ENCODE measurements around the gene SMARCA2.

SMARCA2 gene

DNA sequence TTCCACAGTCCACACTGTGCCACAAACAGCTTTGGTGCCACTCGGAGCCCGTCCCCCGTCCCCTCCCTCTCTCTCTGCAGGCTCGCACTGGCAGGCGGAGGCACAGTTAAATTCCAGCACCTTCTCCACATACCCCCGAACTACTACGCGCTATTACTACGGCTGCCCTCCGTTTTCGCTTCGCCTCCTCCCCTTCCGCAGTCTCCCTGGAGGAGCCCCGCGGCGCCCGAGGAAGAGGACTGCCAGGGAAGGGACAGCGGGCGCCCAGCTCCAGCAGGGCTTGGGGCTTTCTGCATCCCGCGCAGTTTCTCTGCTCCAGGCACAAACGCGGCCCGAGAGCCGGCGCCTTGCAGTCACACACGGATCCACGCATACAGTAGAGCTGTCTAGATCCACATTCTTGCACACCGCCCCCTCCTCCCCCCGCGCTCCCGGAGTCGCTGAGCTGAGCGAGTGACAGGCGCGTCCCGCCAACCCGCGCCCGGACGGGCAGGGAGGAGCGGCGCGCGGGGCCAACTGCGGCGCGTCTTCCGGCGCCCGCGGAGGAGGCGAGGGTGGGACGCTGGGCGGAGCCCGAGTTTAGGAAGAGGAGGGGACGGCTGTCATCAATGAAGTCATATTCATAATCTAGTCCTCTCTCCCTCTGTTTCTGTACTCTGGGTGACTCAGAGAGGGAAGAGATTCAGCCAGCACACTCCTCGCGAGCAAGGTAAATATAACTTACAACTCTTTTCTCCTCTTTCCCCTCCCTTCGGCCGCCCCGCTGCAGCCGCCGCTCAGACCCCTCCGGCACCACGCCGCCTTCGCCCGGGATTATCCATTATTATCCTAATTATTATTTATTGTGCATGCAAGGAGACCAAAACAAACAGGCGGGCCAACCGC lies at the start of gene SMARCA2:
TSS of gene SMARCA2 (plus strand) at position 652 of the 885 bp plus-strand sequence. CDS start 13,676 bp downstream, outside the sequence.
- peak; percentile 93 for DNase-seq

DNA sequence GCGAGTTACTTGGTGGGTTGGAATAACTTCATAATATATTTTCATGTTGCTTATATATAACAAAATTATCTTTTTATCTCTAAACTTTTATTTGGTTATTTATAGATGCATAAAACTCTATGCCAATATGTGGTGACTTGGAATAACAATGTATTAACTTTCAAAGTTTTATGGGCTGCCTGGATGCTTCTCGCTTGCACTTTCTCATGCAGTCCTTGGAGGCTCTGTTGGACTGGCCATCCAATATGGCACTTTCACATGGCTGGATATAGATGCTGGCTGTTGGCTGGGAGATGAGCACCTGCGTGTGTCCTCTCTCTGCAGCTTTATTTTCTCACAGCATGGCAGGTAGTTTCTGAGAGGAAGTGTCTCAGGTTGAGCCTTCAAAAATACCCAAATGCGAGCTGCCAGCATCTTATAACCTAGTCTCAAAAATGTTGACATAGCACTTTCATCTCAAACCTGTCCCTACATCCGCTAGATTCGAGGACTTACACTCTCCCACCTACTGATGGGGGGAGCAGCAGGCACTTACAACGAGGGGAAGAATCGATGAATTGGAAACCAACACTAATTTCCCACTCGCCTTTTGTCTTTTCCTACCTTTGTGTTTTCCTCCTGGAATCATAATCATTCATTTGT lies 48.3 kb upstream of the SMARCA2 start:
- no peak for DNase-seq

DNA sequence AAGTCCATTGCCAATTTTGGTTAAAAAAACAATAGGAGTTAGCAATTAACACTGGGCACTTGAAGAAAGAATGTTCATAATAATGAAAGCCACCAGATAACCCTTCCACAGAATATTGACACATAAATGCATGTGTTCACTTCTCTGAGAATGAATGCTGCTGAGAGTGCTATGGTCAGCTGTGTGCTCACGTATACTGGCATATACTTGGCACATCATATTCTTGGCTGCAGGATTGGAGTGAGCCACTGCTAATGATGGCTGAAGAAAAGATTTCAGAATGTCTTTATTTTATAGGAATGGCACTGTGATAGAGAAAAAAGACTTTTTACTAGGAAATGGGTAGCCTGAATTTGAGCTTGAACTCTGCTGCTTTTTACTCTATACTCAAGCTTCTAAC lies 46.0 kb upstream of the SMARCA2 start:
- DNase-seq: no peak

DNA sequence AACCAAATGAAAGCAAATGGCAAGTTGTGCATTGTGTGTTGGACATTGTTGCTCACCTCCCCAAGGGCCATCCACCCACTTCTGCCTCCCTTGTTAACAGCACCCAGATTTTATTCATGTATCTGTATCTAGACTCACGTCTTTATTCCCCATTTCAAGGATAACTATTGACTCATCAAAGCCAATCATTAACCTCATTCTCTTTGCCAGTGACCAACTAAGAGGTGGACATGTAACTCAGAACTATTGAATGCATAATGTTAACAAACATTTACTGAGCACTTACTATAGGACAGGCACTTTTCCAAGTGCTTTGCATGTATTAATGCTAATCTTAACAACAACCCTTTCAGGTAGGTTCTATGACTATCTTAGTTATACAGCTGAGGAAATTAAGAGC lies 45.2 kb upstream of the SMARCA2 start:
- DNase-seq: no peak

DNA sequence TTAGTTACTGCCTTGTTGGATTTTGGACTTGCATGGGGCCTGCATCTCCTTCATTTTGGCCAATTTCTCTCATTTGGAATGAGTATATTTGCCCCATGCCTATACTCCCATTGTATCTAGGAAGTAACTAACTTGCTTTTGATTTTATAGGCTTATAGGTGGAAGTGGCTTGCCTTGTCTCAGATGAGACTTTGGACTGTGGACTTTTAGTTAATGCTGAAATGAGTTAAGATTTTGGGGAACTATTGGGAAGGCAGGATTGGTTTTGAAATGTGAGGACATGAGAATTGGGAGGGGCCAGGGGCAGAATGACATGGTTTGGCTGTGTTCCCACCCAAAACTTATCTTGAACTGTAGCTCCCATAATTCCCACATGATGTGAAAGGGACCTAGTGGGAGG lies 42.5 kb upstream of the SMARCA2 start:
- DNase-seq: no peak

DNA sequence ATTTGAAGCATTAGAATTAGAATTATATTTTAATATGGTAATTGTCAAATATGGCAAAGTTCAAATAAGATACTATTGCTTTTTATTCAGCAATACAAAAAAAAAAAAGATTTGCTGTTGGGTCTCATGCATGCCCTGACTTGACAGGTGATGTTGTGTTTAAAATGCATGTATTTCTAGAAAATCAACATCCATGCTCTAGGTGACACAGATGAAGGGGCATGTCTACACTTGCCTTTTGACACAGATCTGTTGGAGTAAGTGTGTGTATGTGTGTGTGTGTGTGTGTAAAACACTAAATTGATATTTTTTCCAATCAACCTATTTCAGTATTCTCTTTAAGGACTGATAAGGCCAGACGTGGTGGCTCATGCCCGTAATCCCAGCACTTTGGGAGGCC lies 38.1 kb upstream of the SMARCA2 start:
- no peak for DNase-seq

DNA sequence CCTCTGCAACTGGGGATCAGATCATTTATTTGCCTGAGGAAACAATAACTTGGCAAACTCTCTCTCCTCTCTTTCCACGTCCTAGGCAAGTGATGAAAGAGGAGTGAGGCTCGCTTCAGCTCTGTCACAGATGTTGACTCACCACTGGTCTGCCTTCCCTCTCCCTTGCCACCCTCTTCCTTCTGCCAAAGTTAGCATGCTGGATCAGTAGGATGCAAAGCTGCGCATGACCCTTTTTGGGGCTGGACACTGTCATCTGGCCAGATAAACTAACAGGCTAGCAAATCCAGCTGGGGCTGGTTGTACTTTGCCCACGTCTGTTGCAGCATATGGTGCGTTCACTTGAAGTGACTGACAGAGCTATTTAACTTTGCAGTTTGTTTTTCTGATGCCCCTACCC lies 36.2 kb upstream of the SMARCA2 start:
- DNase-seq: peak; percentile 52

DNA sequence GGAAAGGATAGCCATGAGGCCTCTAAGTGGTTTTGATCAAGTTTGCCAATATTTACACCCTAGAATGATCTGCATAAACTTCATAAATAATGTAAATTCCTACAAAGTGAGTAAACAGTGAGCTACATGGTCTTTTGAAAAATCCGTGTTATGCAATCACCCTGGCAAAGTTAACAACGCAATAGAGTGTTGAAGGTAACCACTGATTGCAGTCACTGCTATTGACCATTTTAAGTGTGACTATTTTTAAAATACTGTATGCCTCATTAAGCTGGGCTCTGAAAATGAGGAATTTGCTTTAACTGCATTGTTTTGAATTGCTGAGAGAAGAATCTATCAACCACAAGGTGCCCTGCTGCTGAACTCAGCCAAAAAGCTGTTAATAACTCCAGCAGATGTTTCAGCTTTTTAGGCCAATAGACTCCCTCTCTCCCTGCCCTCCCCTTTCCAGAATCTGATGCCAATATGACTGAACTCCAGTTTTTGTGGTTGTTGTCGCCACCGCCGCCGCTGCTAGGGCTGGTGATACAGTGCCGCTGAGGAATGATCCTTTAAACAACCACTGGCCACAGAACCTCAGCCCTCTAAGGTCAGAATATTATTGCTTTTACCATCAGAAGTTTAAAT lies 35.3 kb upstream of the SMARCA2 start:
- peak; percentile 39 for DNase-seq

DNA sequence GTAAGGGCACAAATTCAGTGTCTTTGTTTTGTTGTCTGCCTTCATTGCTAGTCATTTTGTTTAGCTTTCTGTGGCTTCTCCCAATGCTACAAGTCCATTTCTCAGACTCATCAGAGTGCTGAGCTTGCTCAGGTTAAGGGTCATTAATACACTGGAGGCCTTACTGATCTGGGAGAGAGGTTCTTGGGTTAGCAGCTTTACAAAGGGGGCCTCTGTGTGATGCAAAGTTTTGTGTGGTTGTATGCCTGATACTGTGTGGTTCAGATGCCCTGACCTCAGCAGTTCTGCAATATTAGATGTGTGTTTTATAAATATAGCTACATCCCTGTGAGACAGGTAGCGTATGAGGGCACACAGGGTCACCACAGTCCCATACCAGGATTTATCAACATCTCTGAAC lies 34.8 kb upstream of the SMARCA2 start:
- DNase-seq: no peak

DNA sequence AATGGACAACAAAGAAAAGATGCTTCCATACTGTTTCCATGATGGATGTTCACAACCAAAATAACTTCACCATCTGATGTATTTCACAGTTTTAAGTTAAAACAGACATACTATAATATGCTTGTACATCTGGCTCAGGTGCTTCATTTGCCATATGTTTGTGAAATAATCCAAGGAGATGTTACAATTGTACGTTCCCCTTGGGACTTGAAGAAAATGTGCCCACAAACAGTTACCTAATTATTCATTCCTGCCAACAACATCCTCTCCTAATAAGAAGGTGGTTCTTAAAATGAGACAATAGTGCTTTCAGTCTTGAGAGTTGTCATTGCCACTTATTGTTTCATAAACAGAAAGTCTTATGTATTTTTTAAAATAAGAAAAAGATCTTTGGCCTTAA lies 33.1 kb upstream of the SMARCA2 start:
- no peak for DNase-seq

DNA sequence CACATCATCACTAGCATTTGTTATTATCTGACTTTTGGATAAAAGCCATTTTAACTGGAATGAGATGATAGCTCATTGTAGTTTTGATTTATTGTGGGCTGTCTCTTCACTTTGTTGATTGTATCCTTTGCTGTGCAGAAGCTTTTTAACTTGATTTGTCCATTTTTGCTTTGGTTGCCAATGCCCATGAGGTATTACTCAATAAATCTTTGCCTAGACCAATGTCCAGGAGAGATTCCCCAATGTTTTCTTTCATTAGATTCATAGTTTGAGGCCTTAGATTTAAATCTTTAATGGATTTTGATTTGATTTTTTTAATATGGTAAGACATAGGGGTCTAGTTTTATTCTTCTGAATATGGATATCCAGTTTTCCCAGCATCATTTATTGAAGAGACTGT lies 28.8 kb upstream of the SMARCA2 start:
- DNase-seq: no peak

DNA sequence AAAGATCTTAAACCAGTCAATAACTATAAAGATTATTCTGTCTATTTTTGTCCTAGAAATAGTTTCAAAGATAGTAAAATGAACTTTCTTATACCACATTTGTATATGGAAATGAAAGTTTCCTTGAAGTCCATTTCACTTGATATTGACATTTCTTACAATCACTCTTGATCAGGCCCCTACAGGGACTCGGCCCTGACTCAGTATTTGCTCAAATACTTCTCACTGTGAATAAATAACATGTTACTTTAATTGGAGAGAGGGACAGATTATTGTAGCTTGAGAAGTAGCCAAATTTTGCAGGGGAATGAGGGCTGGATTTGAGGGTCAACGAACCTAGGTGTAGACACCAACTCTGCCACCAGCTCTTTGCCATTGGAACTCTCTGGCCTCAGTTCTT lies 25.6 kb upstream of the SMARCA2 start:
- no peak for DNase-seq

DNA sequence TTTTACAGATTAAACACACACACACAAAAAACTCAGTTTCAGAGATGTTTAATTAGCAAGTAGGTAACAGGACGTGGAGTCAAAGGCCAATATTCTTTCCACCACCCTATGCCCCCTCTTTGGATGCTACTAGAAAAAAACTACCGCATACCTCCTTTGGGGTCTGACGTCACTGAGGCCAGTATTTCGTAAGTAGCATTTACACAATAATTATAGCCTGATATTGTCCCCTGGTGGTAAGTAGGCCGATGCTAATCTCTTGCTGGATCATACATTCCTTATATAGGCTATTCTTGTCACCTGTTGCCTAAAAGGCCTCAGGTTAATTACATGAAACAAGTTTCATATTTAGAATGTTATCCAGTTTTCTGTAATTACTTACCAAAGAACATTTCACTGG lies 21.0 kb upstream of the SMARCA2 start:
- DNase-seq: no peak

DNA sequence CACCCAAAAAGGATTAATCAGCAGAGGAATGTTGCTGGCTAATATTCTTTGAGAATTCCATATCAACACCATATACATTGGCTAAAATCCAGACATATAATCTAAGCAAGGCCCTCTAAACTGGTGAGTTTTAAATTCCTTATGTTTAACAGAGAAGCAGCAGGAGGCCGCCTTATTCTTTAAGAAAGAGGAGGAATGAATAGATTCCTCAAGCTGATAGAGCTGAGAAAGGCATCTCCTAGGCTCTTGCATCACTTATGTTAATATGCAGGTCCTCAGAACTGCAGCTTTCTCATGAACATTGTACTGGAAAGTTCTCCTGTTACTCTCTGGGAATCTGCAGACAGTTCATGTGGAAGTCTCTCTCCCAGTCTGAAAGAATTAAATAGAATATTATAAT lies 20.1 kb upstream of the SMARCA2 start:
- DNase-seq: no peak

DNA sequence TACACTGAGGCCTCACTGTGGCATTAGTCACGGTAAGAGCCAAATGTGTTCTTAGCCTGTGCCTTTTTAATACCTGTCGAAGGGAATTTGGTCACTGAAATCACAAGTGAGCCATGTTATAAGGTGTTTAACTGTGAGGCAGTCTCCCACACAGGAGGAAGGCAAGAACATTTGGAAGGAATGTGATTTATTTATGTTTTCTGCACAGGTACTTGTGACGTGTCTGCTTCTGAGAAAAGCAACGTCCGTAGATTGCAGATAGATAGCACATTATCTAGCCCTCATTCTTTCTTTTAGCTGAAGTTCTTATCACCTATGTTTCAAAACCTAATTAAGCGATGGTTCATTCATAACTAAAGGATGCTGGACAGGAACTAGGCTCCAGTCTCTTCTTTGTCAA lies 19.0 kb upstream of the SMARCA2 start:
- DNase-seq: no peak

DNA sequence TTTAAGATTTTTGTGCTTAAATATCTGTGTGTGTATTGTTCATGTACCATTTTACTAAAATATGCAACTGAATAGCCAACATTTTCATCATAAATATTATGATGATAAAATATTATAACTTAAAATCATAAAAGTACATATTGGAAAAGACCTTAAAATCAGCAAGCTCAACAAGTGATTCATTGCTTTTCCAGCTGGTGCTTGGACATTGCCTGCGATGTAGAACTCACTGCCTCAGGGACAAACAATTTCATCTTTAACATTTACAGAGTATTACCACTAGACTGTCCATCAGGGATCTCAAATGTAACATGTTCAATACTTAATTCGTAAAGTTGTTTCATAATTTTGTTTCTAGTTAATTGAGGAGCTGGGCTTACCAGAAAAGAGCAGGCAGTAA lies 17.5 kb upstream of the SMARCA2 start:
- DNase-seq: no peak

DNA sequence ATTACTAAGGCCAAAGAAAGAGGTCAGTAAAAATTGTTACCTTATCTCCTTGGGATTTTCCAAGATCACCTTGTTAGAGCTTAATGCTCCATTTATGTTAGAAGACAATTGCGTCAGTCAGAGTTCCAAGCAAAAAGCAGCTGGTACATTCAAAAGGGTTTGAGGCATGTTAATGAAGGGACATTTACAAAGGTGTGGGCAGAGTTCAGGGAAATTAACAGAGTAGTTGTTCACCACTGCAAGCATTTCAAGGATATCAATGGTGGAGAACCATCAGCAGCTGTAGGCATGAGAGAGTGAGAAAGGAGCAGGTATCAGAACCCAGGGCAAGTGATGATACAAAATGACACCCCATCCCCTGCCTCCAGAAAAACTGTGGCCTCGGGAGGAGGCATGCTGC lies 17.0 kb upstream of the SMARCA2 start:
- DNase-seq: no peak

DNA sequence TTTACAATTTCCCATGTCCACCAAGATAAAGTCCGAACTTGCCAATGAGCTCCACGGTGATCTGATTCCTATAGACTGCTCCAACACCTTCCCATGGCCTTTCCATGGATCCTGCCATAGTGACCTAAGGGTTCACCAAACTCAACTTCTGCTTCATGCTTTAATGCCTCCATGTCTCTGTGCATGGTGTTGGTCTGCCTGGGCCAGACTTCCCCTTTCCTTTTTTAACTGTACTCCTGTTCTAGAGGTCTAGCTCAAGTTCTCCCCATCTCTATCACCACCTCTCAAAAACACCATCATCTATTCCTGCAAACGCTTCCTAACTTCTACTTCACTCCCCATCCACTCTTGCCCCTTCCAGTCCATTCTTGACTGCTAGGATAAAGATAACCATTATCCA lies 14.8 kb upstream of the SMARCA2 start:
- DNase-seq: no peak

DNA sequence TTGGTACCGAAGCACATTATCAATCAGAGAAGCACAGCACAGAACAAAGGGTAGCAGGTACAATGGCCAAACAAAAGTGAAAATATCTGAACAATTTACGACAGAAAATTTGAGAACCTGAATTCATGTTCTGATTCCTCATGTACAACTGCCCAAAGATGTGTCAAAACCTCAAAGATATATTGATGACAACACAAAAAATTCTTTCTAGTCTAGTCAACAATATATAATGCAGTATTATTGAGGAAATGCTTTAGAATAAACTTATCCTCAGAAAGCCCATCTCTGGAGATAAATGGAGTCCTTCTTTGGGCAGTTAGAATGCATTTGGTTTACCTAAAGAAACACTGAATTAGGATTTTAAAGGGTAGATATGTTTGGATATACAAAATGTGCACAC lies 6.8 kb upstream of the SMARCA2 start:
- DNase-seq: no peak

DNA sequence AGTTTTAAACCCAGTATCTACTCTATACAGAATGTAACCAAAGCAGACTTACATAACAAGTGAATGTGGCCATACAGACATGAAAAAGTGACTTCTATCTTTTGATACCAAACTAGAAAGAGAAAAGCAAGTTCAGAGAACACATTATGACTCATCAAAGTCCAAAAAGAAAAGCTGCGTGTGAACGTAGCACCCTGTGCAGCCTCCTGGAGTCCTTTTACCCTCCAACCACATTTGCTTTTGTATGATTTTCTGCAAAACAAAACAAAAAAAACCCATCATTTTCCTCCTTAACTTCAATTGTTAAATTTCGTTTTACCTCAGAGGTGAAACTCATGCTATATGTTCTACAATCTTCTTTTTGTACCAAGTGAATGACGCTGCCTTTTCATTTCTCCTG lies 2.8 kb upstream of the SMARCA2 start:
- DNase-seq: no peak

DNA sequence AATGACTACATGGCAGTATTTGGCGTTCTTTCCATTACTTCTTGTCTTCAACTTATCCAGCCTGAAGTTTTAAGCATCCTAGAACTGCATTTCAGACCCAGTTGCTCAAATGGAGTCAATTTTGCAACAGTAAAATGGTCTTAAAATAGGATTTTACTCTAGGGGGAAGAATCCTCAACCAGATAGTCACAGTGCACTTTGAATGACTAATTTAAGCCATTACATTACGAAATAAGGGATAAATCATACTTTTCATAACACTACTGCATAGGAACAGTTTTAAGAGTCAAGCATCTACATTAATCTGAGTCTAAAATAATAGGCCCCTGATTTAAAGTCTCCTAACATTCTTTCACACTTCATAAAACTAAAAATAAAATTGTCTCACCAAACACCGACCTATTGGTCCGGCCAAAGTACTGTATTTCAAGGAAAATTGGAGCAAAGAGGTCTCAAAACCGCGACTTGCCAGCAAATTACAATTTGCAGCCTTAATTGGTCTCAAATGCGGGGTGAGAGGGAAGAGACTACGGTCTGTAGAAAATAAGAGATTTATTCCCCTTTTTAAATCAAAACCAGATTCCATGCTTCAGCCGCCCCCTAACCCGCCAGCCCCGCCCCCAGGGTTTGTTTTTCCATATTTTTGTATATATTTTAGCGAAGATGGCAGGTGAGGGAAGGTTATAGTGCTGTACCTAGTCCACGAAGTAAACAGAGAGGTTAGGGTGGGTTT lies 1.2 kb upstream of the SMARCA2 start:
- no peak for DNase-seq

DNA sequence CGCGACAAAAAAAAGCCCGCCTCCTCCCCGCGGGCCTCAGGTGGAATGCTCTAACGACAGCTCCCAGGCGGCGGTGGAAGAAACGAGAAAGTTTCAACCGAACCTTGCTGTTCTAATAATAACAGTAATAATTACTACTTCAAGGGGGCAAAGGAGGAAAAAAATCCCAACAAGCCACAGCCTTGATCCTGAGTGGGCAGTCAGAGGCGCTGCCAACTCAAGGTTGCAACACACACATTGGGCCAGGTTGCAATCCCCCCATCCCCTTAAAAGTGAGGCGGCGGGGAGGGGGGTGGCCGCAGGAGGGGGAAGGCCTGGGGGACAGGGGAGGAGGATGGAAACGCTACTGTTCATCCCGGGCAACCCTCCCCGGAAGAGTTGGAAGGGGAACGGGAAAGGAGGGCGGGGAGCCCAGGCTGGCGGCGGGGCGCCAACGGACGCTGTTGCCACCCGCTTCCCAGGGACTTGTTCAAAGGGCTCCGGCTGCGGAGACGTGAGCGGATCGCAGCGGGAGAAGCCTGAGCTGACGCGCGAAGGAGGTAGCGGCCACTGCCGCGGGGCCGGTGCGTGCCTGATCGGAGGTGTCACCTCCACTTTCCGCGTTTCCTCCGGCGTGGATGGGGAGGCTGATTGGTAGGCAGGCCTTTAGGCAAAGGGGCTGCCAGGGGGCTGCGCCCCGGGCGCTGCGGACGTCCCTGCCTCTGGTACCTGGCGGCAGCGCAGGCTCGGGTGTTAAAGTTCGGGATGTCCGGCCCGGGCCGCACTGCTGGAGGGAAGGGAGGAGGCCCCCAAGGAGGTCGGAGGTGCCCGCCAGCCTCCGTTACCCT lies 647 bp downstream of the SMARCA2 start:
- peak; percentile 51 for DNase-seq

Measured in NCI-H82 (cell line).